A673 (cell line): Measurements from ENCODE around the gene HDDC3.

Experiments
- EZH2 ChIP-seq: fragments of 200-600 bp; sonication (generic); IDR thresholded peaks from 2 replicates; pipeline ENCODE4 v1.6.1; 2017; ENCODE audit warnings: borderline replicate concordance, low read depth, mild to moderate bottlenecking, mixed read lengths, antibody characterized with exemption, low read length; ENCODE audit not compliant: poor library complexity, severe bottlenecking
- TF ChIP-seq, protein P1 (sequence below): fragments of 300-800, 200-600 bp; sonication (generic); conservative IDR thresholded peaks from 2 replicates; pipeline ENCODE4 v1.5.1; 2017; ENCODE audit warnings: low read depth, mild to moderate bottlenecking, antibody characterized with exemption, low read length, moderate library complexity, mixed read lengths

DNA sequence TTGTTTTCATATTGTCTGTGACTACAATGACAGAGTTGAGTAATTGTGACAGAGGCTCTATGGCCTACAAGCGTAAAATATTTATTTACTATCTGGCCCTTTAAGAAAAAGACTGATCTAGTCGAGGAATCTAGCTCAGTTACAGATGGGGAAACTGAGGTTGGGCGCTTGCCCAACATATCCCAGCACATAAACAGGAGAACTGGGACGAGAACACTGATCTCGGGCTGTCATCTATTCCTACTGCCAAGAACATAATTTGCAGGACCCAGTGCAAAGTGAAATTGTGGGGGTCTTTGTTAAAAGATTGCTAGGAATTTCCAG, 46.1 kb downstream of the HDDC3 start:
- TF ChIP-seq, protein P1, sequence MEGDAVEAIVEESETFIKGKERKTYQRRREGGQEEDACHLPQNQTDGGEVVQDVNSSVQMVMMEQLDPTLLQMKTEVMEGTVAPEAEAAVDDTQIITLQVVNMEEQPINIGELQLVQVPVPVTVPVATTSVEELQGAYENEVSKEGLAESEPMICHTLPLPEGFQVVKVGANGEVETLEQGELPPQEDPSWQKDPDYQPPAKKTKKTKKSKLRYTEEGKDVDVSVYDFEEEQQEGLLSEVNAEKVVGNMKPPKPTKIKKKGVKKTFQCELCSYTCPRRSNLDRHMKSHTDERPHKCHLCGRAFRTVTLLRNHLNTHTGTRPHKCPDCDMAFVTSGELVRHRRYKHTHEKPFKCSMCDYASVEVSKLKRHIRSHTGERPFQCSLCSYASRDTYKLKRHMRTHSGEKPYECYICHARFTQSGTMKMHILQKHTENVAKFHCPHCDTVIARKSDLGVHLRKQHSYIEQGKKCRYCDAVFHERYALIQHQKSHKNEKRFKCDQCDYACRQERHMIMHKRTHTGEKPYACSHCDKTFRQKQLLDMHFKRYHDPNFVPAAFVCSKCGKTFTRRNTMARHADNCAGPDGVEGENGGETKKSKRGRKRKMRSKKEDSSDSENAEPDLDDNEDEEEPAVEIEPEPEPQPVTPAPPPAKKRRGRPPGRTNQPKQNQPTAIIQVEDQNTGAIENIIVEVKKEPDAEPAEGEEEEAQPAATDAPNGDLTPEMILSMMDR = 0 out of 2 replicates have a peak, but pooled peaks have one; percentile 20
- no peak for TF ChIP-seq EZH2
